Thyroid gland (tissue), 4 donors: ENCODE results near the gene CCR7. TPM values are rescaled to one million over a fixed set of nuclear protein-coding genes. Genes with fewer than 3 reads are reported as not detected.

Experiments
- DNase-seq, 2 donors: peaks; one replicate each; pipeline ENCODE4 v3.0.0-alpha.2; 2019
- H3K27ac ChIP-seq, 3 donors: fragments of 200-600 bp; sonication (generic); 1 replicate in 2 of 3; 2 replicates in 1 of 3; pipeline ENCODE4 v1.5.1; 2016 to 2019; ENCODE audit warnings: mild to moderate bottlenecking in 1 of 3, moderate library complexity in 1 of 3
- H3K27me3 ChIP-seq: fragments of 200-600 bp; sonication (generic); one replicate; pipeline ENCODE4 v1.5.1; 2019
- H3K36me3 ChIP-seq, 2 donors: fragments of 200-600 bp; sonication (generic); one replicate each; pipeline ENCODE4 v1.5.1; 2016 to 2019
- H3K4me1 ChIP-seq, 2 donors: fragments of 200-600 bp; sonication (generic); one replicate each; pipeline ENCODE4 v1.5.1; 2017 to 2019
- H3K4me3 ChIP-seq, 3 donors: fragments of 200-600 bp; sonication (generic); replicated peaks in 1 of 3; 1 replicate in 2 of 3; 2 replicates in 1 of 3; pipeline ENCODE4 v1.5.1; 2016; ENCODE audit warnings: mild to moderate bottlenecking in 1 of 3
- H3K9me3 ChIP-seq: fragments of 200-600 bp; sonication (generic); one replicate; pipeline ENCODE4 v1.5.1; 2017
- CTCF ChIP-seq, 6 experiments: fragments of 200-600 bp in 3 of 6; fragments of 450-650 bp in 3 of 6; sonication (generic) in 3 of 6; IDR thresholded peaks; one replicate each; pipeline ENCODE4 v1.5.1; 2016 to 2019; ENCODE audit warnings: antibody characterized with exemption in 6 of 6, mild to moderate bottlenecking in 2 of 6, inconsistent platforms in 1 of 6, moderate library complexity in 1 of 6
- POLR2A ChIP-seq, 2 donors: fragments of 450-650 bp; IDR thresholded peaks; one replicate each; pipeline ENCODE4 v1.6.1; 2017; ENCODE audit warnings: antibody characterized with exemption in 2 of 2, mild to moderate bottlenecking in 2 of 2, moderate library complexity in 1 of 2
- WGBS, 2 donors: methylation state at CpG; one replicate each; pipeline ENCODE4 v1.1.5; 2017; 5-methylcytosine and 5-hydroxymethylcytosine counted together
- intact Hi-C: fragments of 100-400 bp; cut with DNase I; formaldehyde crosslinking; loops from one replicate; pipeline ENCODE4 v1.15.1; 2023
- total RNA-seq, 4 donors: library from RNA; depleted of rRNA; stranded (reverse); fragments of >200 nt; gene quantifications; one replicate each; pipeline ENCODE4 v1.2.3, GENCODE V29; 2016

The CCR7 gene
- total RNA-seq, 4 donors from 2014 or later, result 0.27 to 1.6 (median 0.93) TPM; not detected in 1

DNA sequence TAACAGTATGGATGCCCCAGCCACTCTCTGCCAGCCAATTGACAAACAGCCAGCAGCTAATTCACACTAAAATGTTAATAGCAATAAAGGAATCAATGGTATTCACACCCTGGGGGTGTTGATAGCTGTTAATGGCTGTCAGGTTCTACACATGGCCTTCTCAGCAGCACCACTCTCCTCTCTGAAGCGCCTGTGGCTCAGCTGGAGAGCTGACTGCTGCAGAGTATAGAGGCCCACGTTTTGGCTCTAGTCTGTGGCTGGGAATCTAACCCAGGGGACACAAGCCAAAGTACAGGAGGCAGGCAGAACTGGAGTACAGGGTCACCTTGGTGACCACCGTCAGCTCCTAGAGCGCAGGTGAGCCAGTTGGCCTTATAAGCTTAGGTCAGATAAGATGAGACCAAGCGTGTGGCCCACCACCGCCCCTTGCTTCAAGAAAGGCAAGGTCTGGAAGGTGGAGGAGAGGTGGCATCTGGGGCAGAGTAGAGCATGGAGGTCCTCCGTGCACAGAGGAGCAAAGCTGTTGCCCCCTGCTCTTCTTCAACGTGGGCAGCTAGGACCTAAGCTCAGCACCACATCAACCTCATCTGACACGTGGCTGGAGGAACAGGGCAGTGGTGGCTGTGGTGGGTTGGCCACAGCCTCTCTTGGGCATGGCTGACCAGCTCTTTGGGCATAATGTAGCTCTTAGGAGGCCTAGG lies 25.4 kb downstream of the CCR7 start:
- Histone ChIP-seq H3K9me3 (no peaks in the 10 kb centered on the region), H3K4me3 (no peak overlapping the region), H3K27ac (peak overlapping the region; percentile 94 to 99 (median 99)), H3K27me3 (no peaks in the 10 kb centered on the region), H3K36me3 (no peaks in the 10 kb centered on the region), H3K4me1 (peaks cover 47 to 90% of the 10 kb centered on the region in 2 donors)
- TF ChIP-seq CTCF (IDR thresholded peaks at IDR 0.05), result no peak
- TF ChIP-seq POLR2A (IDR thresholded peaks at IDR 0.05), result no peak
- no peak for DNase-seq
- intact Hi-C loops, result no loop called here
- WGBS, 2 donors, result 81 to 90% methylated on average over 6 to 9 of the region's 9 CpGs

DNA sequence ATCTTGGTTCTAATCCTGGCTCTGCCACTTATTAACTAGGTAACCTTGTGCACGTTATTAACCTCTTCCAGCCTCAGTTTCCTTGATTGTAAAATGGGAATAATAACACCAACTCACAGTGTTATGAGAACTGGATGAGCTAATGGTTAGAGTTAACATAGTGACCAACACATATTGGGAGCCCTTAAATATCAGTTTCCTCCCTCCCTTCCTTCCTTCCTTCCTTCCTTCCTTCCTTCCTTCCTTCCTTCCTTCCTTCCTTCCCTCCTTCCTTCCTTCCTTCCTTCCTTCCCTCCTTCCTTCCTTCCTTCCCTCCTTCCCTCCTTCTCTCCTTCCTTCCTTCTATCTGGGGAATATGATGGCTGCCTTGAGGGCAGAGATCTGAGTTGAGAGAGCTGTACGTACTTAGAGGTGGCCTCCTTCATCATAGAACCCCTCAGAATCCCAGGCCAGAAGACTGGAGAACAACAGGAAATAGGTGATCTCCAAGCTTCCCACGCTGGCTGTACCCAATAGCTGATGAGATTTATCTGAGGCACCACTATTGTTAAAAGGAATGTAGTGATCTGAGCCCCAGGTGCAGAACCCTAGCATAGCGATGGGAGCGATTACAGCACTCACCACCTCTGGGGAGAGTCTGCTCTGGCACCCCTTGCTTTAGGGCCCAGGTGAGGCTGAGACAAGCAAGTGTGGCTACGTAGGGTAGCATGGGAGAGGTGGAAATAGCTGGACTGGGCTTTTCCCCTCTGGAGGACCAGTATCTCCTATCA lies 26.2 kb downstream of the CCR7 start:
- intact Hi-C loops, result no loop called here
- TF ChIP-seq POLR2A (IDR thresholded peaks at IDR 0.05) (no peak), CTCF (IDR thresholded peaks at IDR 0.05) (no peak)
- 78 to 93% methylated on average over 5 to 6 of the region's 6 CpGs for WGBS, 2 donors
- no peak overlapping the region for H3K4me3 ChIP-seq
- H3K4me1 ChIP-seq, result peaks cover 50 to 95% of the 10 kb centered on the region in 2 donors
- no peaks in the 10 kb centered on the region for H3K9me3 ChIP-seq
- peak overlapping the region; percentile 94 to 99 (median 99) for H3K27ac ChIP-seq
- DNase-seq, result no peak
- H3K36me3 ChIP-seq, result no peaks in the 10 kb centered on the region
- no peaks in the 10 kb centered on the region for H3K27me3 ChIP-seq

DNA sequence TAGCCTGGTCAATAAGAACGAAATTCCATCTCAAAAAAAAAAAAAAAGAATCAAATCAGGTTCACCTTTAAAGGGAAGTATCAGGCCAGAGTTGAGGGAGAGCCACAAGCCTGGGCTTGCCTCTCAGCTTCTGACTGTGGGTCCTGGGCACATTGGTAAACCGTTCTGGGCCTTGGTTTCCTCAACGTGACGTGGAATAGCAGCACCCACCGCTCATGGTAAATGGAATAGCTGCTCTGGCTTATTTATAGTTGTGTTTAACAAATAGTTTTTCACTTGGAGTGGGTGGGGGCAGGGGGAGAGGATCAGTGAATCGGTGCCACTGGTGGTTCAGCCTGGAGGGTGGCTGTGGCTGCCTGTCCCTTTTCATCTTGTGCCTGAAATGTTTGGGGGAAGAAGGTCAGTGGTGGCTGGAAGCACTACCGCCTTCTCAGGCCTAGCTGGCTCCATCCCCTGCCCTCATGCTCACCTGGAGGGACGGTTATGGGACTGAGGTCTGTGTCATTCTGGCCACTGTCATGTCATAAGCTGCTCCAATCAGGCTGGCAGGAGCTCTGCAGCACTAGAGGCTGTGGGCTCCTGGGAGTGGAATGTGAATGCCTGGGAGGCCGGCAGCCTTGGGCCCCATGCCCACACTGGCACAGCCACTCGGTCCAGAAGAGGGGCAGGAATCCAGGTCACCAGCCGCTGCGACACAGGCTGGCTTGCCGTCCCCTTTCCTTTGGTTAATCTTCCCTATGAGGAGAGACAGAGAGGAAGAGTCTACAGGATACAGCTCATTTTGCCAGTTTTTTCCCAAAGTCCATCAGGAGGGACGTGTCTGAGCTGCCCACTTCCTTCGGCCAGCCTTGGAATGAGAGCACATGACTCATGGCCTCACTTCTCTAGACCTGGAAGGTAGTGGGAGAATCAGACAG lies 27.0 kb downstream of the CCR7 start:
- Histone ChIP-seq H3K9me3 (no peaks in the 10 kb centered on the region), H3K4me1 (peaks cover 50 to 96% of the 10 kb centered on the region in 2 donors), H3K27me3 (no peaks in the 10 kb centered on the region), H3K27ac (peak overlapping the region; percentile 94 to 99 (median 99)), H3K4me3 (no peak overlapping the region), H3K36me3 (no peaks in the 10 kb centered on the region)
- TF ChIP-seq POLR2A (IDR thresholded peaks at IDR 0.05) (peak; percentile 55 to 73), CTCF (IDR thresholded peaks at IDR 0.05) (no peak)
- 47 to 63% methylated on average over 9 to 15 of the region's 15 CpGs for WGBS, 2 donors
- DNase-seq, result peak; percentile 95
- intact Hi-C loops, result no loop called here

GRCh38 chr17:40536295-40537171 lies 28.7 kb downstream of the CCR7 start:
- 18 to 19% methylated on average over 13 of the region's 13 CpGs for WGBS, 2 donors
- Histone ChIP-seq H3K27me3 (no peaks in the 10 kb centered on the region), H3K27ac (peak overlapping the region; percentile 94 to 99 (median 99)), H3K36me3 (no peaks in the 10 kb centered on the region), H3K9me3 (no peaks in the 10 kb centered on the region), H3K4me3 (no peak overlapping the region), H3K4me1 (peaks cover 61 to 99% of the 10 kb centered on the region in 2 donors)
- TF ChIP-seq CTCF (IDR thresholded peaks at IDR 0.05) (no peak), POLR2A (IDR thresholded peaks at IDR 0.05) (no peak)
- intact Hi-C loops, result no loop called here
- peak; percentile 80 to 86 for DNase-seq
